Middle frontal gyrus (tissue), 1 donor: ENCODE results near the gene RNF31.
A peak's percentile ranks its signal among the peaks of the same experiment; 100 is the strongest.

ENCODE experiments used
- DNase-seq: peaks from one replicate; pipeline ENCODE4 v3.0.0-alpha.2; 2015; ENCODE audit warnings: low spot score; ENCODE audit errors: extremely low spot score

The RNF31 gene

DNA sequence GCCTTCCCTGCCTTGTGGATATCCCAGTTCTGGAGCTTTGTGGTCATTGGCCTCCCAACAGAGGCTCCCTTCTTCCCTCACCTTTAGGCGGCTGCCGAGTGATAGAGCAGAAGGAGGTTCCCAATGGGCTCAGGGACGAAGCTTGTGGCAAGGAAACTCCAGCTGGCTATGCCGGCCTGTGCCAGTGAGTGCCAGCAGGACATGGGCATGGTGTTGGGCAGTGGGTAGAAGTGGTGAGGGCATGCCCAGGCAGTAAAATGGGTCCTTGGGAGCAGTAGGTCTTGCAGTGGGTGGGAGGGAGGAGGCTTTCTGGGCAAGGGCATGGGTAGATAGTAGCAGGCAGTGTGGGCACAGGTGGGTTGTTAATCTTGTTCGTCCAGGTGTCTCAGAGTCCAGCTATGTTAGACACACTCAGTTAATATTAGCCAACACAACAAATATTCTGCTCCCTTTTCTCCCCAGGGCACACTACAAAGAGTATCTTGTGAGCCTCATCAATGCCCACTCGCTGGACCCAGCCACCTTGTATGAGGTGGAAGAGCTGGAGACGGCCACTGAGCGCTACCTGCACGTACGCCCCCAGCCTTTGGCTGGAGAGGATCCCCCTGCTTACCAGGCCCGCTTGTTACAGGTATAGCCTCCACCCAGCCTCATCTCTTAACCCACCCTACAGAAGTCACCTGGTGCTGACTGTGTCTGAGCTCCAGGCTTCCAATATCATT is 12.6 kb downstream of the RNF31 start:
- no peak for DNase-seq

DNA sequence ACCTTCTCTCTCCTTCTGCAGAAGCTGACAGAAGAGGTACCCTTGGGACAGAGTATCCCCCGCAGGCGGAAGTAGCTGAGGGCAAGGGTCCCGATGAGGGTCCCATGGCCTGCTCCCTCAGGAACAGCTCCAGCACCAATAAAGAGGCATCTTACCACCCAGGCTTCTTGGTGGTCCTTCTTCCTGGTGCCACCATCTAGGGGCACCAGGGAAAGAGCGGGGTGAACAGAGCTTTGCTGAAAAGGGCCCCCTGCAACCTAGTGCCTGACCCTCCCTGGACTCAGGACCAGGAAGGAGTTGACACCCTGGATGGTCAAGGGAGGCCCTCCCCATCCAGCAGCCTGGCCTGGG is 13.2 kb downstream of the RNF31 start:
- no peak for DNase-seq

DNA sequence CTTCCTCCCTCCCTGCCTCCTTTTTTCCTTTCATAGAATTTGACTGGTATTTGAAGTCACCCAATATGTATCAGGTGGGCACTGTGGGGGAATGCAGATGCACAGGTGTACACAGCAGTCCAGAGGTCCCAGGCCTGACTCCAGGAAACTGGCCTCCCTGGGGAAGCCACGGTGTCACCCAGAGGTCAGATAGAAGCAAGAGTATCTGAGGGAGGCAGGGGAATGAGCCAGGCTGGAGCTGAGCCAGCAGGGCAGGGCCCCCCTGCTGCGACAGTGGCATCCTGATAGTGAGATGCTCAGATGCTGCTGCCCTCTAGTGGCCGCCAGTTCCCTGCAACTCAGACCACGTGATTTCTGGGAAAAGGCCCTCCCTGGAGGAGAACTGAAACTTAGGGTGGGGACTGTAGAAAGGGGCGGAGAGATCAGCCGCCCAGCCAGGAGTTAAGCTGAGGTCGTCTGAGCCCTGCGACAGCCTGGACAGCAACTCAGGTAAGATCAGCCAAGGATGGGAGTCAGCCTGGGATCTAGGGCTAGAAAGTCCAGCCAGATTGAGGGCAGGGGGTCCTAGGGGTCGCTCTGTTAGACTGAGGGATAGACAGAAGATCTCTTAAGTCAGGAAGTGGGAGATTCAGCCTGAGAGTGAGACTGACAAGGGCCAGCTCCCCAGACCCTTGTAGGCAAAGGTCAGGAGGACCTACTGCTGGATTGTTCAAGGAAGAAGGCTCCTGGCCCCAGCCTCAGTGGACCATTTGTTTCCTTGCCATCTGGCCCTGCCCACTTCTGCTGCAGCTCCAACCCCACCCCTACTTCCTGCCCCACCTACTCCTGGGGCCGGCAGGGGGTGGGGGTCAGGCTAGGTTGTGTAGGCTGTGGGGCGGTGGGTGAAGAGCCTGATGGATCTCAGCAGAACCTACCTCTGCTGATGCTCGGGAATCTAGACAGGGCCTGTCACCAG is 13.8 kb downstream of the RNF31 start, which contains the start of gene IRF9:
TSS of gene IRF9 (plus strand) at position 416 of the 955 bp plus-strand sequence. CDS start 880 bp downstream, outside the sequence.
- peak; percentile 93 for DNase-seq

DNA sequence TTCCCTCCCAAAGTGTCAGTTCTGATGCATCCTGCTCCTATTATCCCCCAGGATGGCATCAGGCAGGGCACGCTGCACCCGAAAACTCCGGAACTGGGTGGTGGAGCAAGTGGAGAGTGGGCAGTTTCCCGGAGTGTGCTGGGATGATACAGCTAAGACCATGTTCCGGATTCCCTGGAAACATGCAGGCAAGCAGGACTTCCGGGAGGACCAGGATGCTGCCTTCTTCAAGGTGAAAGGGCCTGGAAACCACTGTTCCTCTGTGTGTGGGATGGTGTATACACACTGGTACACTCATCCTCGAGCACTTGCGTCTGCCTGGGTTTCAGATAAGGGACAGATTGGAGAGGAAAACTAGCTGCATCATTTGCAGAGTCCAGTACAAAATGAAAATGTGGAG is 14.8 kb downstream of the RNF31 start:
- no peak for DNase-seq

DNA sequence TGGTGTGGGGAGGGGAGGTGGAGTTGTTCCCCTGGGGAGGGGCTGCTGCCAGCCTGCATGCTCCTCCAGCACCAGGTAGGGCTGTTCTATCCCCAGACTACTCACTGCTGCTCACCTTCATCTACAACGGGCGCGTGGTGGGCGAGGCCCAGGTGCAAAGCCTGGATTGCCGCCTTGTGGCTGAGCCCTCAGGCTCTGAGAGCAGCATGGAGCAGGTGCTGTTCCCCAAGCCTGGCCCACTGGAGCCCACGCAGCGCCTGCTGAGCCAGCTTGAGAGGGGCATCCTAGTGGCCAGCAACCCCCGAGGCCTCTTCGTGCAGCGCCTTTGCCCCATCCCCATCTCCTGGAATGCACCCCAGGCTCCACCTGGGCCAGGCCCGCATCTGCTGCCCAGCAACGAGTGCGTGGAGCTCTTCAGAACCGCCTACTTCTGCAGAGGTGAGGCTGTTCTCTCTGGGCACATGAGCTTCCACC is 17.3 kb downstream of the RNF31 start:
- DNase-seq = no peak

DNA sequence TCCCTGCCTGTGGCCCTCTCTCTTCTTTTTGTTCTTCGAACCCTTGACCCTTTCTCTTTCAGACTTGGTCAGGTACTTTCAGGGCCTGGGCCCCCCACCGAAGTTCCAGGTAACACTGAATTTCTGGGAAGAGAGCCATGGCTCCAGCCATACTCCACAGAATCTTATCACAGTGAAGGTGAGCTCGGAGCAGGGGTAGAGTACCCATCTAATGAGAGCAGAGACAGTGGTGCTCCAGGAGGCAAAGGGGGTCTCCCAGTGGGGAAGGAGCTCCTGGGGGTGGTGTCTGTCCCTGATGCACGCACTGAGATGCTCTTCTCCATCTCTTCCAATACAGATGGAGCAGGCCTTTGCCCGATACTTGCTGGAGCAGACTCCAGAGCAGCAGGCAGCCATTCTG is 18.5 kb downstream of the RNF31 start:
- DNase-seq = no peak

DNA sequence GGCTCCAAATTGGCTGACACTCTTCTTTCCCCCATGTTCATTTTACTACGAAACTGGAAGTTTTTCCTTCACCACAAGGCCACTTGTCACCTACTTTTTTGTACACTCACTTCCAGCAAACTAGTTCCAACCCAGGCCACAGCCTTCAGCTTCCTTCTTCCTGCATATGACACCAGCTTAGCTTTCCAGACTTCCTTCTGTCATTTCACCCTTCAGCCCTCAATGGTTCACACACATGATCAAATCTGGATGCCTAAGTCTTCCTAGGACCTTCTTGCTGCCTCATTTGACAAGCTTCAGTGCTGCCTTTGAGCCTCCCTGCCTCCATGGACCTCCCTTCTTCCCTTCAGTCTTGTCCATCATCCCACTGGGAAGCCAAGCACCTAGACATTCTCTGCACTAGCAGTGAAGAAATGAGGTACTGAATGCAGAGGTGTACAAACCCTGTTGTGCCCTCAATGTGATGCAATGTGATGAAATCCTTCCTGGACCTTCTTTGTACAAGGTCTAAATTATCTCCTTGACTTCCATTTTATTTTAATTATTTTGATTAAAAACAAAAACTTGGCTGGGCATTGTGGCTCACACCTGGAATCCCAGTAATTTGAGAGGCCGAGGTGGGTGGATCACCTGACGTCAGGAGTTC is 20.3 kb downstream of the RNF31 start:
- no peak for DNase-seq

DNA sequence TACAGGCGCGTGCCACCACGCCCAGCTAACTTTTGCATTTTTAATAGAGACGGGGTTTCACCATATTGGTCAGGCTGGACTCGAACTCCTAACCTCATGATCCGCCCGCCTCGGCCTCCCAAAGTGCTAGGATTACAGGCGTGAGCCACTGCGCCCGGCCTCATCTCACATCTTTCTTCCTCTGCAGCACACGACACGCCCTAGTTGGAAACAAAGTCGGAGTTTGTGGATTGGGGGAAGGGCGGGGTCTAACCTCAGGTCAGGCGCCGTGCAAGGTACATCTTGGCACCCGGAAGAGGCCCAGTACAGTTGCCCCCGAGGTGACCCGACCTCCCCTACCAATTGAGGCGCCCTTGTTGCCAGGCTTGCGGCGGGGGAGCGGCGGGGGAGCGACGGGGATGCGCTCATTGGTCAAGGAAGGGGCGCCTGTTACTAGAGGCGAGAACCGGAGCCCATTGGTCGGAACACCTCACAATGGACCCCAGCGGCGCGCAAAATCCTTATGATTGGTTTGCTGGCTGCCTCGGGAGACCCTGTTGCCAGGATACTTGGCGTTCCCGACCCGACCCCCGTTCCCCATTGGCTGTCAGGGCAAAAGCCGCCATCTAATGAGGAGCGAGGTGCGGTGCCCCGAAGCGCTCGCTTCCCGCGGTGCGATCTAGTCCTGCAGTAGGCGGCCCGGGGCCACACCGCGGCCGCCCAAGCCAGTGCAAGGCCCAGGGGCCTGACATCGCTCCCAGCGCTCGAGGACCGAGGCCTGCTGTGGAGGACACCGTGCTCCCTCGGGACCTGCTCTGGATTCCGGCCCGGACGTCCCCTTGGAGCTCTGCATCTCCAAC is 24.3 kb downstream of the RNF31 start, which contains the start of gene REC8:
TSS of gene REC8 (plus strand) at position 659 of the 839 bp plus-strand sequence. CDS start 473 bp downstream, outside the sequence.
- peak; percentile 83 for DNase-seq

DNA sequence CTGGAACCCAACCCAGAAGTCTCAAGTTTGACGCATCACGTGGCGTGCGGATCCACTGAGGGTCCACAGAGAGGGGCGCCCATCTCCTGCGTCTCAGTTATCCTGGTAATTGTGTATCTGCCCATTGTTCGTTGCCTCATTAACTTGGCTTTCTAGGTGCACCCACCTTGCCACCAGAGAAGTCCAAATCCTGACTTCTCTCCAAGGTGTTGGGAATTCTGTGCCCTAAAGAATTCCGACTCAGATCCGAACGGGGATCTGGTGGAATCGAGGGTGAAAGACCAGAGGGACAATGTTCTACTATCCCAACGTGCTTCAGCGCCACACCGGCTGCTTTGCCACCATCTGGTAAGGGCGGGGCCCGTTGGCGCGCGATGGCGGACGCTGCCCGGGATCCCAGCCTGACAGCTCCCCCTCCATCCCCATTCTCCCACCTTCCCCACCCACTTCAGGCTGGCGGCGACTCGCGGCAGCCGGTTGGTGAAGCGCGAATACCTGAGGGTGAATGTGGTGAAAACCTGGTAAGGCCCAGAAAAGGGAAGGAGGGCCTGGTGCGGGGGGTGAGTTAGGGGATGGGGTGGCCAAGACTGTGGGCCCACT is 25.1 kb downstream of the RNF31 start:
- no peak for DNase-seq

DNA sequence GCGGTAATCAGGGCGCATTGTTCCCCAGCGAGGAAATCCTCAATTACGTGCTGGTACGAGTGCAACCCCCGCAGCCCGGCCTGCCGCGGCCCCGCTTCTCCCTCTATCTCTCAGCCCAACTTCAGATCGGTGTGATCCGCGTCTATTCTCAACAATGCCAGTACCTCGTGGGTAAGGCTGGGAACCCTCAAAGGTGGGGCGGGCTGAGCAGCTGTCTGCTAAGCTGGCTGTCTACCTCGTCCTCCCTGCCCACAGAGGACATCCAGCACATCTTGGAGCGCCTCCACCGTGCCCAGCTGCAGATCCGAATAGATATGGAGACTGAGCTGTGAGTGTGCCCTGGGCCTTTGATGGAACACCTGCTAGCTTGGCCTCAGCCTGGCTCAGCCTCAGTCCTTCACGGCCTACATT is 25.6 kb downstream of the RNF31 start:
- no peak for DNase-seq

DNA sequence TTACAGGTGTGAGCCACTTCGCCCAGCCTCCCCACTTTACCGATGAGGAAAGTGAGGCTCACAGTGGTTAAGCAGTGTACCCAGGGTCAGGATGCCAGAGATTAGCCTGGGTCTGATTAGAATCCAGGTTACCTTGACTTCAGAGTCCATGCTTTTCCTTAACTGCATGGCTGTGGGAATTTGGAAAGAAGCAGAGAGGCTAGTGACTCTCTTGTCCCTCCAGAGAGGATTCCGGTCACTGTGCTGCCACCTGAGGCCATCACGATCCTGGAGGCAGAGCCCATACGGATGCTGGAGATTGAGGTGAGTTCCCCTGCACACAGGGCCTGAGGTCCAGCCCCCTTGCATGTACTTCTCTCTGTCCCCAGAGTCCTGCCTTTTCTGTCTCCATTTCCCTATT is 29.3 kb downstream of the RNF31 start:
- DNase-seq = no peak

DNA sequence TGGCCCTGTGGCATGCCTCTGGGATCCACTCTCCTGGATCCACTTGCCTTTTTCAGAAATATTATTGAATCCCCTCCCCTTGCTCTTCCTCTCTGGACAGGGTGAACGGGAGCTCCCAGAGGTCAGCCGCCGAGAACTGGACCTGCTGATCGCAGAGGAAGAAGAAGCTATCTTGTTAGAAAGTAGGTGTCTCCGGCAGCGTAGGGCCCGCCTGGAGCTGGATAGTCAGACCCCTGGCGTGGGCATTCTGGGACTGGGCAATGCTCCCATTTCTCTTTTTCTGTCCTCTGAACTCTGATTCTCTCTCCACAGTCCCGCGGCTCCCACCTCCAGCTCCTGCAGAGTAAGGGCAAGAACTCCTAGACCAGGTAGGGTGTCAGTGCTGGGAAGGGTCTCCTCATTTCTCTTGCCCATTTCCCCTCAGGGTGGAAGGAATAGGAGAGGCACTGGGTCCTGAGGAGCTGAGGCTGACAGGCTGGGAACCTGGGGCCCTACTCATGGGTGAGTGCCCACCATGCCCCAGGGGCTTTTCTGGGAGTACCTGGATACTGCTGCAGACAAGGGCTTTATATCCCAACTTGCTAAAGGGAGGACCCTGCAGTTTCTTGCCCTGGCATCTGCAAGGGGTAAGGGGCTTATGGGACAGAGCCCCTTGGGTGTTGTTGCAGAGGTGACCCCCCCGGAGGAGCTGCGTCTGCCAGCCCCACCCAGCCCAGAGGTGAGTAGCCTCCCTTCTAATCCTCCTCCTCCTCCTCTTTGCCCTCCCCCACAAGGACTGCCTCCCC is 29.9 kb downstream of the RNF31 start:
- no peak for DNase-seq

DNA sequence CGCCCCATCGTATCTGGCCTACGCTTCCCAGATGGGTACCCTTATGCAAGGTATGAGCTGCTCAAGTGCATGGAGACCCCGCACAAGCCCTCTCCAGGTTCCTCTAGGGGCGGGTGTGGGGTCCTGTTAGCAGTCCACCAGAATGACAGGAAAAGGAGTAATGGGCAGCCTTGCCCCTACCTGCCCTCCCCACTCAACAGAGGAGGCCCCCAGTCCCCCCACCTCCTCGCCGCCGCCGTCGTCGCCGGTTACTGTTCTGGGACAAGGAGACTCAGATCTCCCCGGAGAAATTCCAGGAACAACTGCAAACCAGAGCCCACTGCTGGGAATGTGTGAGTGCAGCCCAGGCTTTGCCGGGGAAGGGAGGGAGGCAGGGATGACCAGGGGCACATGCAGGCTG is 30.6 kb downstream of the RNF31 start:
- DNase-seq = no peak

DNA sequence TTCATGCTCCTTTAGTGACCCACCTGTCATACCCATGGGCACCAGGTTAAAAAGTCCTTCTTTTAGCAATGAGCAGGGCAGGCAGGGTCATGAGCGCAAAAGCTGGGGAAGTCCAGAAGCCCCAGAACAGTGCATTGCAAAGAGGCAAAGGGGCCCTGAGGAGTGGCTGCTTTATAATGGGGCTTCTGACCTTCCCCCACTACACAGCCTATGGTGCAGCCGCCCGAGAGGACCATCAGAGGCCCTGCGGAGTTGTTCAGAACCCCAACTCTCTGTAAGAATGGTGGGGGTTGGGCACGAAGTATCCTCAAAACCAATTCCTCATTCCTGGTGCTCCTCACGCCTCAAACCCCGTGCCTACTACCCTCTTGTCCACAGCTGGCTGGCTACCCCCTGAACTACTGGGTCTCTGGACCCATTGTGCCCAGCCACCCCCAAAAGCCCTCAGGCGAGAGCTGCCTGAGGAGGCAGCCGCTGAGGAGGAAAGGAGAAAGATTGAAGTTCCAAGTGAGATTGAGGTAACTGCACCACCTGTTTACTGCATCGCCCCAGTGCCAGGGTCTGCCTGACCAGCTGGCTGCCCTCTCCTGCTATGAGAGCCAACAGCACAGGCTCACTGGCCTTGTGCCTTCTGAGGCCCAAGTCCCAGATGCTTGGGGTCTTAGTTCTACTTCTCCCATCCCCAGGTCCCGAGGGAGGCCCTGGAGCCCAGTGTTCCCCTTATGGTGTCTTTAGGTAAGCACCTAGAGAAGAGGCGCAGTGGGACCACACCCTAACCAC is 31.3 kb downstream of the RNF31 start:
- DNase-seq = no peak

DNA sequence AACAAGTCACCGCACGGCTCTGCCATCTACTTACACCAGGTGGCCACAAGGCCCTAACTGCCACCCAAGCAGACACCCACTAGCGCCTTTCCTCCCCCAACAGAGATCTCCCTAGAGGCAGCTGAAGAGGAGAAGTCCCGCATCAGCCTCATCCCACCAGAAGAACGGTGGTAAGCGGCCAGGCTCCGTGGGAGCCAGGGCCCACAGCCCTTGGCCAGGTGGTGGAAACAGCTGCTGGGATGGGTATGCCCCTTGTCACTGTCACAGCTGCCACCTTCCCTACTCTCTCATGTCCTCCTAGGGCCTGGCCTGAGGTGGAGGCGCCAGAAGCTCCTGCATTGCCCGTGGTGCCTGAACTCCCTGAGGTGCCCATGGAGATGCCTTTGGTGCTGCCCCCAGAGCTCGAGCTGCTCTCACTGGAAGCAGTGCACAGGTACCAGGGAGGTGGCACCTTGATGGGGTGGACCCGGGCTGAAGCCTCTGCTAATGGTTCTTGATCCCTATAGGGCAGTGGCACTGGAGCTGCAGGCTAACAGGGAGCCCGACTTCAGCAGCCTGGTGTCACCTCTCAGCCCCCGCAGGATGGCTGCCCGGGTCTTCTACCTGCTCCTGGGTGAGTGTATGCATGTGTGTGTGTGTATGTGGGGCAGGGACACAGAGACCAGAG is 32.1 kb downstream of the RNF31 start:
- DNase-seq = no peak

DNA sequence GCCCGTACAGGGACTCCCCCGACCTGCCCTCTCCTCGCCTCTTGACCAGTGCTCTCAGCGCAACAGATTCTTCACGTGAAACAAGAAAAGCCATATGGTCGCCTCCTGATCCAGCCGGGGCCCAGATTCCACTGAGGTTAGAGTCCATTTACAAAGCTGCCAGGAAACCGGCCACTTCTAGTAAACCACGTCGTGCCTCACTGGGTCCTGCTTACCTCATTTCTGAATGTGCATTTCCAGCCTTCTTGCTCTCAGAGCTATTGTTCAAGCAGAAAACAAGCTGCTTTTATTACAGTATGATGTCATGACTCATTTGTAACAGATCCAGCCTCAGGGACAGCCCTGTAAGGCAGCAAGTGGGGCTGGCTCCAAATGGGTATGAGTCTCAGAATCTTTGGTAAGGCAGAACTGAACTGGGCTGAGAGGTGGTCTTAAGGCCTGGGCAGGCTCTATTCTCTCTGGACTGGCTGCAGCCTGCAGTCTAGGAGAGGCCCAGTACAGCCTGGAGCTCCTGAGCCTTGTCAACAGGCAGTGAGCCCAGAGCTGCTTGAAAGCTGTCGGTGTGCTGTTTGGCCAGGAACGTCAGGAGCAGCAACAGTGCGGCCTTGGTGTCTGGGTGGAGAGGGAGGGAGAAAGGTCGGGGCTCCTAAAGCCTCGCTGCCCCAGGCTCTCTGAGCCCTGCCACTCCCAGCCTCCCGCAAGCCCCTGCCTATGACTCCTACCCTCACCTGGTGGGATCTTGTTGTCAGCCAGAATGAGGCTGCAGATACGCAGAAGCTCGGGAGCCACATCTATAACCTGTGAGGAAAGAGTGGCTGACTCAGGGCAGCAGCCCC is 32.9 kb downstream of the RNF31 start:
- no peak for DNase-seq

DNA sequence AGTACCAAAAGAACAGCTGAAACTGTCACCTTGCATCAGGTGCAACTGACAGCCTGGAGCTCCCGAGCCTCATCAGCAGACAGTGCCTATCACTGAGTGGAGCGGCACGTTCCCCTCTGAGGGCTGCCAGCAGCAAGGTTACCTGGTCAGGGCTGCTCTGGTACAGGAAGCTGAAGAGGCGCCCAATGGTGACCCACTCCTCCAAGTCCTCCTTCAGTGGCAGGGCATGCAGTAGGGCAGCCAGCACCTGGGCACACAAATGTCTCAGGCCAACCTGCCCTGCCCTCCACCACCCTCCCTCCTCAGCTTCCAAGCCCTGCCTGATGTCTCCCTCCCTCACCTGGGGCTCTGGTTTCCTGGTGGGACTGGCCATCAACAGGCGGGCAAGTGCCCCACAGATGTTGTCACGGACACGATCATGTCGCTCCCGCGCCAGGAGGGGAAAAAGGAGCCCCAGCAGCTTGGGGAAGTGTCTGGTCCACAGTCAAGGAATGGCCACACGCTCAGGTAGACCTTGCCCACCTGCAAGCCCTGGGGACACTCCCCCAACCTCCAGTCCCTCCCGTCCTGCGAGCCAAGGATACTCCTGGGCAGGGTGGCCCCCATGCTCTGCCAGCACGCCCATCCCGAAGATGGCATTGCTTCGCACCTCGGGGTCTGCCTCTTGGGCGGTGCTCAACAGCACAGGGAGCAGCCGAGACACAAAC is 34.2 kb downstream of the RNF31 start:
- DNase-seq = no peak
